A673 (cell line): ENCODE measurements around the gene KLHL13.
"Not testable (repeated sequence)": the region's sequence is repeated elsewhere in the genome, so short reads cannot be mapped to it uniquely, and the experiment has no call there.

Source experiments
- EZH2 ChIP-seq: fragments of 200-600 bp; sonication (generic); IDR thresholded peaks from 2 replicates; pipeline ENCODE4 v1.6.1; 2017; ENCODE audit warnings: borderline replicate concordance, low read depth, mild to moderate bottlenecking, mixed read lengths, antibody characterized with exemption, low read length; ENCODE audit not compliant: poor library complexity, severe bottlenecking
- TF ChIP-seq, protein P1 (sequence below): fragments of 300-800, 200-600 bp; sonication (generic); conservative IDR thresholded peaks from 2 replicates; pipeline ENCODE4 v1.5.1; 2017; ENCODE audit warnings: low read depth, mild to moderate bottlenecking, antibody characterized with exemption, low read length, moderate library complexity, mixed read lengths

DNA sequence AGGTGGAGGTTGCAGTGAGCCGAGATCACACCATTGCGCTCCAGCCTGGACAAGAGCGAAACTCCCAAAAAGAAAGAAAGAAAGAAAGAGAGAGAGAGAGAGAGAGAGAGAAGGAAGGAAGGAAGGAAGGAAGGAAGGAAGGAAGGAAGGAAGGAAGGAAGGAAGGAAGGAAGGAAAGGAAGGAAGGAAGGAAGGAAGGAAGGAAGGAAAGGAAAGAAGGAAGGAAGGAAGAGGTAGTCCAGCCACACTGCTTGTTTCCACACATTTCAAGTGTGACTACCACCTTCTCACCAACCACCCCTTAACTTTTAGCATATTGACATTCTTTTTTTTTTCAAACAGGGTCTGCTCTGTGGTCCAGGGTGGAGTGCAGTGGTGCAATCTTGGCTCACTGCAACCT lies 31.2 kb upstream of the KLHL13 start:
- TF ChIP-seq, protein P1, sequence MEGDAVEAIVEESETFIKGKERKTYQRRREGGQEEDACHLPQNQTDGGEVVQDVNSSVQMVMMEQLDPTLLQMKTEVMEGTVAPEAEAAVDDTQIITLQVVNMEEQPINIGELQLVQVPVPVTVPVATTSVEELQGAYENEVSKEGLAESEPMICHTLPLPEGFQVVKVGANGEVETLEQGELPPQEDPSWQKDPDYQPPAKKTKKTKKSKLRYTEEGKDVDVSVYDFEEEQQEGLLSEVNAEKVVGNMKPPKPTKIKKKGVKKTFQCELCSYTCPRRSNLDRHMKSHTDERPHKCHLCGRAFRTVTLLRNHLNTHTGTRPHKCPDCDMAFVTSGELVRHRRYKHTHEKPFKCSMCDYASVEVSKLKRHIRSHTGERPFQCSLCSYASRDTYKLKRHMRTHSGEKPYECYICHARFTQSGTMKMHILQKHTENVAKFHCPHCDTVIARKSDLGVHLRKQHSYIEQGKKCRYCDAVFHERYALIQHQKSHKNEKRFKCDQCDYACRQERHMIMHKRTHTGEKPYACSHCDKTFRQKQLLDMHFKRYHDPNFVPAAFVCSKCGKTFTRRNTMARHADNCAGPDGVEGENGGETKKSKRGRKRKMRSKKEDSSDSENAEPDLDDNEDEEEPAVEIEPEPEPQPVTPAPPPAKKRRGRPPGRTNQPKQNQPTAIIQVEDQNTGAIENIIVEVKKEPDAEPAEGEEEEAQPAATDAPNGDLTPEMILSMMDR: not testable (repeated sequence)
- TF ChIP-seq EZH2: not testable (repeated sequence)
